HUES6 (cell line): ENCODE results near the gene GTF2H2.
"Not testable (repeated sequence)": the region's sequence is repeated elsewhere in the genome, so short reads cannot be mapped to it uniquely, and the experiment has no call there.

ENCODE experiments used
- H3K27ac ChIP-seq: 2 replicates; pipeline ENCODE4 v1.7.0; 2013; ENCODE audit warnings: low read depth, mild to moderate bottlenecking, low read length, inconsistent platforms
- H3K27me3 ChIP-seq: 2 replicates; pipeline ENCODE4 v1.6.1; 2013; ENCODE audit warnings: low read length; ENCODE audit not compliant: control insufficient read depth, insufficient read depth
- H3K36me3 ChIP-seq: 2 replicates; pipeline ENCODE4 v1.6.1; 2013; ENCODE audit warnings: low read length; ENCODE audit not compliant: control insufficient read depth, insufficient read depth
- H3K4me1 ChIP-seq: 2 replicates; pipeline ENCODE4 v1.6.1; 2013; ENCODE audit warnings: low read length; ENCODE audit not compliant: control insufficient read depth, insufficient read depth
- H3K4me3 ChIP-seq: 2 replicates; pipeline ENCODE4 v1.5.1; 2013; ENCODE audit warnings: low read depth, low read length
- H3K9ac ChIP-seq: one replicate; pipeline ENCODE4 v1.6.1; 2013; ENCODE audit warnings: mild to moderate bottlenecking, low read length
- H3K9me3 ChIP-seq: 2 replicates; pipeline ENCODE4 v1.6.1; 2013; ENCODE audit warnings: low read depth, low read length; ENCODE audit not compliant: control insufficient read depth, insufficient read depth

Gene GTF2H2

DNA sequence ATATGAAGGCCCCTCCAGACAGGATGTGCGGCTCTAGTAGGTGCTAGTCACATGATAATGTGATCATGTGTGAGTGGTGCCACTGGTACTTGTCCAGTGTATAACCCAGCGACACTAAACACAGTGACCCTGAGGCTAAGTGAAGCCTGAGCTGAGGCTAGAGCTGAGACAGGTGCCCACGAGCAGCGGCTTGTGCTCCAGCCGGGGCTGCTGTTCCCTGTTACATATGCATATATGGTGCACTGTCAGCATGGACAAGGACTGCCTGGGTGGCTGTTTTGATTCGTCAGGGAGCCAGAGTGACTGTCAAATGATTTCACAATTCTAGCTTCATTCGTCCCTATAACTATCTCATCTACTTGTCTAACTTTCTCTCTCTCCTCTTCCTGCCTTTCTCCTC lies 60.5 kb downstream of the GTF2H2 start:
- H3K4me1 ChIP-seq, H3K36me3 ChIP-seq, H3K9me3 ChIP-seq, H3K4me3 ChIP-seq, H3K9ac ChIP-seq, H3K27ac ChIP-seq, H3K27me3 ChIP-seq: not testable (repeated sequence)
